HL-60 (cell line): Measurements from ENCODE around the gene YDJC.

Source experiments
- POLR2AphosphoS5 ChIP-seq: IDR thresholded peaks from 2 replicates; pipeline ENCODE4 v1.6.1; 2012; ENCODE audit warnings: low read depth
- TF ChIP-seq, protein P1 (sequence below): IDR thresholded peaks from one replicate; pipeline ENCODE4 v1.5.1; 2011; ENCODE audit warnings: low read length, control low read depth, inconsistent platforms; ENCODE audit not compliant: insufficient read depth
- TF ChIP-seq, protein P2 (sequence below): IDR thresholded peaks from 2 replicates; pipeline ENCODE4 v1.6.1; 2012; ENCODE audit warnings: low read depth; ENCODE audit not compliant: insufficient replicate concordance

DNA sequence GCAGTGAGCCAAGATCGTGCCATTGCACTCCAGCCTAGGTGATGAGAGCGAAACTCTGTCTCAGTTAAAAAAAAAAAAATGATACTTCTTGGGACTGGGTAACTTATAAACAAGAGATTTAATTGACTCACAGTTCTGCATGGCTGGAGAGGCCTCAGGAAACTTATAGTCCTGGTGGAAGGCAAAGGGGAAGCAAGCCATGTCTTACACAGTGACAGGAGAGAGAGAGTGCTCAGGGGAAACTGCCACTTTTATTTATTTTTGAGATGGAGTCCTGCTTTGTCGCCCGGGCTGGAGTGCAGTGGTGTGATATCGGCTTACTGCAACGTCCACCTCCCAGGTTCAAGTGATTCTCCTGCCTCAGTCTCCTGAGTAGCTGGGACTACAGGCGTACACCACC is 20.5 kb upstream of the YDJC start:
- TF ChIP-seq, protein P1, sequence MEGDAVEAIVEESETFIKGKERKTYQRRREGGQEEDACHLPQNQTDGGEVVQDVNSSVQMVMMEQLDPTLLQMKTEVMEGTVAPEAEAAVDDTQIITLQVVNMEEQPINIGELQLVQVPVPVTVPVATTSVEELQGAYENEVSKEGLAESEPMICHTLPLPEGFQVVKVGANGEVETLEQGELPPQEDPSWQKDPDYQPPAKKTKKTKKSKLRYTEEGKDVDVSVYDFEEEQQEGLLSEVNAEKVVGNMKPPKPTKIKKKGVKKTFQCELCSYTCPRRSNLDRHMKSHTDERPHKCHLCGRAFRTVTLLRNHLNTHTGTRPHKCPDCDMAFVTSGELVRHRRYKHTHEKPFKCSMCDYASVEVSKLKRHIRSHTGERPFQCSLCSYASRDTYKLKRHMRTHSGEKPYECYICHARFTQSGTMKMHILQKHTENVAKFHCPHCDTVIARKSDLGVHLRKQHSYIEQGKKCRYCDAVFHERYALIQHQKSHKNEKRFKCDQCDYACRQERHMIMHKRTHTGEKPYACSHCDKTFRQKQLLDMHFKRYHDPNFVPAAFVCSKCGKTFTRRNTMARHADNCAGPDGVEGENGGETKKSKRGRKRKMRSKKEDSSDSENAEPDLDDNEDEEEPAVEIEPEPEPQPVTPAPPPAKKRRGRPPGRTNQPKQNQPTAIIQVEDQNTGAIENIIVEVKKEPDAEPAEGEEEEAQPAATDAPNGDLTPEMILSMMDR: no peak
- no peak for TF ChIP-seq POLR2AphosphoS5
- TF ChIP-seq, protein P2, sequence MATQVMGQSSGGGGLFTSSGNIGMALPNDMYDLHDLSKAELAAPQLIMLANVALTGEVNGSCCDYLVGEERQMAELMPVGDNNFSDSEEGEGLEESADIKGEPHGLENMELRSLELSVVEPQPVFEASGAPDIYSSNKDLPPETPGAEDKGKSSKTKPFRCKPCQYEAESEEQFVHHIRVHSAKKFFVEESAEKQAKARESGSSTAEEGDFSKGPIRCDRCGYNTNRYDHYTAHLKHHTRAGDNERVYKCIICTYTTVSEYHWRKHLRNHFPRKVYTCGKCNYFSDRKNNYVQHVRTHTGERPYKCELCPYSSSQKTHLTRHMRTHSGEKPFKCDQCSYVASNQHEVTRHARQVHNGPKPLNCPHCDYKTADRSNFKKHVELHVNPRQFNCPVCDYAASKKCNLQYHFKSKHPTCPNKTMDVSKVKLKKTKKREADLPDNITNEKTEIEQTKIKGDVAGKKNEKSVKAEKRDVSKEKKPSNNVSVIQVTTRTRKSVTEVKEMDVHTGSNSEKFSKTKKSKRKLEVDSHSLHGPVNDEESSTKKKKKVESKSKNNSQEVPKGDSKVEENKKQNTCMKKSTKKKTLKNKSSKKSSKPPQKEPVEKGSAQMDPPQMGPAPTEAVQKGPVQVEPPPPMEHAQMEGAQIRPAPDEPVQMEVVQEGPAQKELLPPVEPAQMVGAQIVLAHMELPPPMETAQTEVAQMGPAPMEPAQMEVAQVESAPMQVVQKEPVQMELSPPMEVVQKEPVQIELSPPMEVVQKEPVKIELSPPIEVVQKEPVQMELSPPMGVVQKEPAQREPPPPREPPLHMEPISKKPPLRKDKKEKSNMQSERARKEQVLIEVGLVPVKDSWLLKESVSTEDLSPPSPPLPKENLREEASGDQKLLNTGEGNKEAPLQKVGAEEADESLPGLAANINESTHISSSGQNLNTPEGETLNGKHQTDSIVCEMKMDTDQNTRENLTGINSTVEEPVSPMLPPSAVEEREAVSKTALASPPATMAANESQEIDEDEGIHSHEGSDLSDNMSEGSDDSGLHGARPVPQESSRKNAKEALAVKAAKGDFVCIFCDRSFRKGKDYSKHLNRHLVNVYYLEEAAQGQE: no peak
